GM12878 (cell line): ENCODE data around the gene PLEKHG1. TPM values are rescaled to one million over a fixed set of nuclear protein-coding genes. Genes with fewer than 3 reads are reported as not detected.

Experiments
- CREB1 ChIP-seq: IDR thresholded peaks from 2 replicates; pipeline ENCODE4 v1.6.1; 2012; ENCODE audit warnings: low read depth, mild to moderate bottlenecking, inconsistent platforms
- ESRRA ChIP-seq: IDR thresholded peaks from 2 replicates; pipeline ENCODE4 v1.6.1; 2012; ENCODE audit warnings: mild to moderate bottlenecking, low read length, improper control_type of control experiment
- IKZF1 ChIP-seq: fragments of 450-650 bp; conservative IDR thresholded peaks from 2 replicates; pipeline ENCODE4 v1.6.1; 2017; ENCODE audit warnings: antibody characterized with exemption, mild to moderate bottlenecking
- IKZF2 ChIP-seq, 2 experiments: fragments of 450-650 bp; IDR thresholded peaks; 2 replicates each; pipeline ENCODE4 v1.6.1; 2017; ENCODE audit warnings: mild to moderate bottlenecking in 2 of 2, moderate library complexity in 2 of 2
- MEF2B ChIP-seq: fragments of 450-650 bp; IDR thresholded peaks from 2 replicates; pipeline ENCODE4 v1.6.1; 2018; ENCODE audit warnings: mild to moderate bottlenecking, moderate library complexity; ENCODE audit not compliant: partially characterized antibody, poor library complexity, severe bottlenecking
- NFIC ChIP-seq: IDR thresholded peaks from 2 replicates; pipeline ENCODE4 v1.6.1; 2012; ENCODE audit warnings: low read depth, mild to moderate bottlenecking, inconsistent platforms, low read length, moderate library complexity
- NR2C1 ChIP-seq: fragments of 450-650 bp; IDR thresholded peaks from 2 replicates; pipeline ENCODE4 v1.6.1; 2017; ENCODE audit warnings: antibody characterized with exemption, mild to moderate bottlenecking, moderate library complexity
- SMC3 ChIP-seq: IDR thresholded peaks from 2 replicates; pipeline ENCODE4 v1.6.1; 2011; ENCODE audit warnings: low read length, improper control_type of control experiment, borderline replicate concordance
- SP1 ChIP-seq: IDR thresholded peaks from one replicate; pipeline ENCODE4 v1.6.1; 2011; ENCODE audit warnings: low read depth, low read length
- TCF12 ChIP-seq: IDR thresholded peaks from 2 replicates; pipeline ENCODE4 v1.6.1; 2011; ENCODE audit warnings: low read depth, mild to moderate bottlenecking, low read length
- ZNF622 ChIP-seq: fragments of 450-650 bp; IDR thresholded peaks from 2 replicates; pipeline ENCODE4 v1.6.1; 2017; ENCODE audit warnings: mild to moderate bottlenecking, inconsistent platforms
- polyA plus RNA-seq, 11 experiments: library from polyadenylated mRNA; depleted of rRNA in 4 of 11; unstranded in 6 of 11; stranded (reverse) in 5 of 11; fragments of >200 nt; fragmentation: Nextera tagmentation in 4 of 11; fragmentation: Illumina TruSeq in 1 of 11; extraction: Ambion mirVana in 4 of 11; extraction: Trizol in 1 of 11; gene quantifications; 1 replicate in 1 of 11; 2 replicates in 10 of 11; pipeline versions ENCODE4 v1.2.1 to v1.2.3, GENCODE V29; 2011 to 2016; ENCODE audit warnings: inconsistent platforms in 2 of 11, missing spikeins in 2 of 11, low read depth in 1 of 11
- total RNA-seq, 4 experiments: library from RNA; depleted of rRNA in 3 of 4; stranded (reverse); fragments of >200 nt in 3 of 4; fragmentation: Illumina TruSeq in 1 of 4; extraction: Trizol in 1 of 4; gene quantifications; 2 replicates each; pipeline versions ENCODE4 v1.2.1 to v1.2.3, GENCODE V29; 2013 to 2021
- TF ChIP-seq, protein P1 (sequence below), 3 experiments: IDR thresholded peaks in 2 of 3; conservative IDR thresholded peaks in 1 of 3; 2 replicates each; pipeline ENCODE4 v1.5.1; 2011; ENCODE audit warnings: low read depth in 3 of 3, low read length in 3 of 3, mild to moderate bottlenecking in 3 of 3, control low read depth in 2 of 3, moderate library complexity in 2 of 3, inconsistent platforms in 1 of 3, mixed read lengths in 1 of 3; ENCODE audit not compliant: control insufficient read depth in 2 of 3, insufficient read depth in 1 of 3; ENCODE audit errors: extremely low read depth in 1 of 3
- TF ChIP-seq, protein P2 (sequence below): fragments of 450-650 bp; formaldehyde crosslinking; IDR thresholded peaks from 2 replicates; pipeline ENCODE4 v1.4.0; 2020; ENCODE audit warnings: mild to moderate bottlenecking, moderate library complexity
- TF ChIP-seq, protein P3 (sequence below): fragments of 450-650 bp; IDR thresholded peaks from 2 replicates; pipeline ENCODE4 v1.6.1; 2014; ENCODE audit warnings: mild to moderate bottlenecking
- TF ChIP-seq, protein P4 (sequence below): fragments of 450-650 bp; IDR thresholded peaks from 2 replicates; pipeline ENCODE4 v1.6.1; 2018; ENCODE audit warnings: mild to moderate bottlenecking, low read depth, moderate library complexity; ENCODE audit not compliant: partially characterized antibody

Gene PLEKHG1
- total and polyA plus RNA-seq, 10 of the 15 experiments (the other 5 are each of a cell fraction or from before 2014, with no cell fraction given), result 0.77 to 17.2 (median 4.9) TPM

DNA sequence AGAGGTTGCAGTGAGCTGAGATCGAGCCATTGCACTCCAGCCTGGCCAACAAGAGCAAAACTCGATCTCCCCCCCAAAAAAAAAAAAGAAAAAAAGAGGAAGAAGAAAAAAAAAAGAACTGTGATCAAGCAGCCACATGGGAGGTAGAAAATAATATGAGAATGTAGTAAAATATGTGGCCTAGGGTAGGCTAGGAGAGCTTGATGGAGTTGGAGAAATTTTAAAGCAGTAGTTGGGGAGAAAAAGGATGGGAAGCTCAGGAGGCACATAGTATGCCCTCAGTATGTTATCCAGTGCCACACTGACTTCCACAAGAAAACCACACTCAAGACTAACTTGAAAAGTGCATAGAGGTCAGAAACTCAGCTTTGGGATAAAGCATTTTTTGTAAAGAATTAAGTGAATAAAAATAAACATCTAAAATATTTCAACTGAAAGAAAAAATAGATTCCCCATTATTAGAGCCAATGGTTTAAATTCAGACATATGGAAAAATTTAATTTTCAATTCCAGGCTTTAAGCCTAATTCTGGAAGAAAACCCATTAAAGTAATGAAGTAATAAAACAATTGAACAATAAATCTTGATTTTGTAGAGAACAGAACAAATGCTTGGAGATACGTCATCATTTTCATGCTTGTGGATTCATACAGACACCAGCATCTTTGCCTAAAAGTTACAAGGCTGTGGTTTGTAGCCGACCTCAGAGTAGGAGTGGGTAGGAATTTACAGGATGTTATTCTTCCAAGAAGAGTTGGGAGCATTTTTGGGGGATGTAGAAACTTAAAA is 34.7 kb downstream of the PLEKHG1 start (continued):
- TF ChIP-seq, protein P1, sequence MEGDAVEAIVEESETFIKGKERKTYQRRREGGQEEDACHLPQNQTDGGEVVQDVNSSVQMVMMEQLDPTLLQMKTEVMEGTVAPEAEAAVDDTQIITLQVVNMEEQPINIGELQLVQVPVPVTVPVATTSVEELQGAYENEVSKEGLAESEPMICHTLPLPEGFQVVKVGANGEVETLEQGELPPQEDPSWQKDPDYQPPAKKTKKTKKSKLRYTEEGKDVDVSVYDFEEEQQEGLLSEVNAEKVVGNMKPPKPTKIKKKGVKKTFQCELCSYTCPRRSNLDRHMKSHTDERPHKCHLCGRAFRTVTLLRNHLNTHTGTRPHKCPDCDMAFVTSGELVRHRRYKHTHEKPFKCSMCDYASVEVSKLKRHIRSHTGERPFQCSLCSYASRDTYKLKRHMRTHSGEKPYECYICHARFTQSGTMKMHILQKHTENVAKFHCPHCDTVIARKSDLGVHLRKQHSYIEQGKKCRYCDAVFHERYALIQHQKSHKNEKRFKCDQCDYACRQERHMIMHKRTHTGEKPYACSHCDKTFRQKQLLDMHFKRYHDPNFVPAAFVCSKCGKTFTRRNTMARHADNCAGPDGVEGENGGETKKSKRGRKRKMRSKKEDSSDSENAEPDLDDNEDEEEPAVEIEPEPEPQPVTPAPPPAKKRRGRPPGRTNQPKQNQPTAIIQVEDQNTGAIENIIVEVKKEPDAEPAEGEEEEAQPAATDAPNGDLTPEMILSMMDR (IDR thresholded peaks at IDR 0.05 in 2 of 3, conservative IDR thresholded peaks at IDR 0.05 in 1 of 3; ENCODE audit: control insufficient read depth in 2 of 3, extremely low read depth in 1 of 3, insufficient read depth in 1 of 3, low read depth in 3 of 3, low read length in 3 of 3), result no peak
- peak; percentile 19; the same call in 1 of the 2 replicates for TF ChIP-seq NFIC
- no peak for TF ChIP-seq MEF2B
- TF ChIP-seq, protein P2, sequence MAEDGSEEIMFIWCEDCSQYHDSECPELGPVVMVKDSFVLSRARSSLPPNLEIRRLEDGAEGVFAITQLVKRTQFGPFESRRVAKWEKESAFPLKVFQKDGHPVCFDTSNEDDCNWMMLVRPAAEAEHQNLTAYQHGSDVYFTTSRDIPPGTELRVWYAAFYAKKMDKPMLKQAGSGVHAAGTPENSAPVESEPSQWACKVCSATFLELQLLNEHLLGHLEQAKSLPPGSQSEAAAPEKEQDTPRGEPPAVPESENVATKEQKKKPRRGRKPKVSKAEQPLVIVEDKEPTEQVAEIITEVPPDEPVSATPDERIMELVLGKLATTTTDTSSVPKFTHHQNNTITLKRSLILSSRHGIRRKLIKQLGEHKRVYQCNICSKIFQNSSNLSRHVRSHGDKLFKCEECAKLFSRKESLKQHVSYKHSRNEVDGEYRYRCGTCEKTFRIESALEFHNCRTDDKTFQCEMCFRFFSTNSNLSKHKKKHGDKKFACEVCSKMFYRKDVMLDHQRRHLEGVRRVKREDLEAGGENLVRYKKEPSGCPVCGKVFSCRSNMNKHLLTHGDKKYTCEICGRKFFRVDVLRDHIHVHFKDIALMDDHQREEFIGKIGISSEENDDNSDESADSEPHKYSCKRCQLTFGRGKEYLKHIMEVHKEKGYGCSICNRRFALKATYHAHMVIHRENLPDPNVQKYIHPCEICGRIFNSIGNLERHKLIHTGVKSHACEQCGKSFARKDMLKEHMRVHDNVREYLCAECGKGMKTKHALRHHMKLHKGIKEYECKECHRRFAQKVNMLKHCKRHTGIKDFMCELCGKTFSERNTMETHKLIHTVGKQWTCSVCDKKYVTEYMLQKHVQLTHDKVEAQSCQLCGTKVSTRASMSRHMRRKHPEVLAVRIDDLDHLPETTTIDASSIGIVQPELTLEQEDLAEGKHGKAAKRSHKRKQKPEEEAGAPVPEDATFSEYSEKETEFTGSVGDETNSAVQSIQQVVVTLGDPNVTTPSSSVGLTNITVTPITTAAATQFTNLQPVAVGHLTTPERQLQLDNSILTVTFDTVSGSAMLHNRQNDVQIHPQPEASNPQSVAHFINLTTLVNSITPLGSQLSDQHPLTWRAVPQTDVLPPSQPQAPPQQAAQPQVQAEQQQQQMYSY (CRISPR knock-in tag), result no peak
- TF ChIP-seq ZNF622, result no peak
- TF ChIP-seq CREB1, result no peak
- TF ChIP-seq, protein P3, sequence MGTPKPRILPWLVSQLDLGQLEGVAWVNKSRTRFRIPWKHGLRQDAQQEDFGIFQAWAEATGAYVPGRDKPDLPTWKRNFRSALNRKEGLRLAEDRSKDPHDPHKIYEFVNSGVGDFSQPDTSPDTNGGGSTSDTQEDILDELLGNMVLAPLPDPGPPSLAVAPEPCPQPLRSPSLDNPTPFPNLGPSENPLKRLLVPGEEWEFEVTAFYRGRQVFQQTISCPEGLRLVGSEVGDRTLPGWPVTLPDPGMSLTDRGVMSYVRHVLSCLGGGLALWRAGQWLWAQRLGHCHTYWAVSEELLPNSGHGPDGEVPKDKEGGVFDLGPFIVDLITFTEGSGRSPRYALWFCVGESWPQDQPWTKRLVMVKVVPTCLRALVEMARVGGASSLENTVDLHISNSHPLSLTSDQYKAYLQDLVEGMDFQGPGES, result no peak
- TF ChIP-seq SMC3, result no peak
- TF ChIP-seq, protein P4, sequence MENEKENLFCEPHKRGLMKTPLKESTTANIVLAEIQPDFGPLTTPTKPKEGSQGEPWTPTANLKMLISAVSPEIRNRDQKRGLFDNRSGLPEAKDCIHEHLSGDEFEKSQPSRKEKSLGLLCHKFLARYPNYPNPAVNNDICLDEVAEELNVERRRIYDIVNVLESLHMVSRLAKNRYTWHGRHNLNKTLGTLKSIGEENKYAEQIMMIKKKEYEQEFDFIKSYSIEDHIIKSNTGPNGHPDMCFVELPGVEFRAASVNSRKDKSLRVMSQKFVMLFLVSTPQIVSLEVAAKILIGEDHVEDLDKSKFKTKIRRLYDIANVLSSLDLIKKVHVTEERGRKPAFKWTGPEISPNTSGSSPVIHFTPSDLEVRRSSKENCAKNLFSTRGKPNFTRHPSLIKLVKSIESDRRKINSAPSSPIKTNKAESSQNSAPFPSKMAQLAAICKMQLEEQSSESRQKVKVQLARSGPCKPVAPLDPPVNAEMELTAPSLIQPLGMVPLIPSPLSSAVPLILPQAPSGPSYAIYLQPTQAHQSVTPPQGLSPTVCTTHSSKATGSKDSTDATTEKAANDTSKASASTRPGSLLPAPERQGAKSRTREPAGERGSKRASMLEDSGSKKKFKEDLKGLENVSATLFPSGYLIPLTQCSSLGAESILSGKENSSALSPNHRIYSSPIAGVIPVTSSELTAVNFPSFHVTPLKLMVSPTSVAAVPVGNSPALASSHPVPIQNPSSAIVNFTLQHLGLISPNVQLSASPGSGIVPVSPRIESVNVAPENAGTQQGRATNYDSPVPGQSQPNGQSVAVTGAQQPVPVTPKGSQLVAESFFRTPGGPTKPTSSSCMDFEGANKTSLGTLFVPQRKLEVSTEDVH, result no peak
- TF ChIP-seq TCF12, result no peak
- TF ChIP-seq SP1, result no peak
- no peak for TF ChIP-seq NR2C1
- peak in 1 of 2 experiments; percentile 35; a peak in 1 of 4 replicates for TF ChIP-seq IKZF2 (IDR thresholded peaks at IDR 0.05)
- TF ChIP-seq ESRRA, result no peak
- TF ChIP-seq IKZF1, result 0 out of 2 replicates have a peak, but pooled peaks have one; percentile 35
- TF ChIP-seq, all 136 proteins: peak for 8
